CD14-positive monocyte (primary cell): ENCODE measurements around the gene GPC6. TPM values are rescaled to one million over a fixed set of nuclear protein-coding genes. Genes with fewer than 3 reads are reported as not detected.

Experiments used
- DNase-seq, 3 donors: peaks; one replicate each; pipeline ENCODE4 v3.0.0-alpha.2; 2011 to 2022
- H2AFZ ChIP-seq: 2 replicates; pipeline ENCODE4 v1.6.0; 2012; ENCODE audit warnings: mild to moderate bottlenecking, low read depth, low read length, inconsistent platforms; ENCODE audit not compliant: insufficient read depth, poor library complexity, severe bottlenecking
- H3K27ac ChIP-seq, 2 donors: 1 replicate in 1 of 2; 2 replicates in 1 of 2; pipeline ENCODE4 v1.5.1; 2012 to 2013; ENCODE audit warnings: low read length in 2 of 2, control low read depth in 1 of 2, inconsistent platforms in 1 of 2, low read depth in 1 of 2, mild to moderate bottlenecking in 1 of 2
- H3K27me3 ChIP-seq, 2 donors: one replicate each; pipeline versions ENCODE4 v1.6.0 to v1.6.1; 2011 to 2013; ENCODE audit warnings: low read length in 2 of 2; ENCODE audit not compliant: control insufficient read depth in 2 of 2, insufficient read depth in 2 of 2
- H3K36me3 ChIP-seq, 2 donors: replicated peaks in 1 of 2; 1 replicate in 1 of 2; 2 replicates in 1 of 2; pipeline versions ENCODE4 v1.5.1 to v1.6.1; 2012 to 2013; ENCODE audit warnings: low read length in 2 of 2, control low read depth in 1 of 2, inconsistent platforms in 1 of 2, mild to moderate bottlenecking in 1 of 2; ENCODE audit not compliant: insufficient read depth in 2 of 2, control insufficient read depth in 1 of 2
- H3K4me1 ChIP-seq, 2 donors: 1 replicate in 1 of 2; 2 replicates in 1 of 2; pipeline versions ENCODE4 v1.5.1 to v1.6.1; 2012 to 2013; ENCODE audit warnings: low read length in 2 of 2, control low read depth in 1 of 2, inconsistent platforms in 1 of 2, mild to moderate bottlenecking in 1 of 2, moderate library complexity in 1 of 2; ENCODE audit not compliant: insufficient read depth in 2 of 2, control insufficient read depth in 1 of 2
- H3K4me2 ChIP-seq: replicated peaks from 2 replicates; pipeline ENCODE3; 2012; ENCODE audit warnings: low read length, moderate library complexity, mild to moderate bottlenecking; ENCODE audit not compliant: poor library complexity, severe bottlenecking; ENCODE audit errors: extremely low read depth
- H3K4me3 ChIP-seq, 3 experiments: fragments of 200-600 bp in 1 of 3; sonication (generic) in 1 of 3; replicated peaks in 1 of 3; 1 replicate in 2 of 3; 2 replicates in 1 of 3; pipeline ENCODE4 v1.5.1; 2011 to 2013; ENCODE audit warnings: low read length in 3 of 3, mild to moderate bottlenecking in 3 of 3, control low read depth in 2 of 3, low read depth in 2 of 3, inconsistent platforms in 1 of 3, moderate library complexity in 1 of 3
- H3K79me2 ChIP-seq: 2 replicates; pipeline ENCODE4 v1.6.0; 2012; ENCODE audit warnings: mild to moderate bottlenecking, control low read depth, inconsistent platforms, low read length, moderate library complexity; ENCODE audit not compliant: insufficient read depth
- H3K9ac ChIP-seq: 2 replicates; pipeline ENCODE4 v1.6.0; 2017; ENCODE audit warnings: low read length, mild to moderate bottlenecking; ENCODE audit not compliant: insufficient read depth, poor library complexity, severe bottlenecking
- H3K9me3 ChIP-seq, 2 donors: replicated peaks in 1 of 2; 1 replicate in 1 of 2; 2 replicates in 1 of 2; pipeline versions ENCODE4 v1.5.1 to v1.6.1; 2012 to 2013; ENCODE audit warnings: low read length in 2 of 2, control low read depth in 1 of 2; ENCODE audit not compliant: control insufficient read depth in 1 of 2, insufficient read depth in 1 of 2
- H4K20me1 ChIP-seq: 2 replicates; pipeline ENCODE4 v1.6.0; 2012; ENCODE audit warnings: mild to moderate bottlenecking, low read length, control low read depth, moderate library complexity; ENCODE audit not compliant: insufficient read depth
- H3K27ac Mint-ChIP-seq, 7 donors: one replicate each; pipeline ENCODE4 v1.8.0; 2020; ENCODE audit warnings: mild to moderate bottlenecking in 7 of 7, mixed read lengths in 7 of 7, moderate library complexity in 6 of 7, inconsistent platforms in 2 of 7
- H3K27me3 Mint-ChIP-seq, 3 donors: one replicate each; pipeline ENCODE4 v1.8.0; 2021 to 2022; ENCODE audit warnings: low read depth in 3 of 3, mild to moderate bottlenecking in 3 of 3, mixed read lengths in 3 of 3, moderate library complexity in 3 of 3, inconsistent platforms in 1 of 3
- H3K36me3 Mint-ChIP-seq, 2 donors: one replicate each; pipeline ENCODE4 v1.8.0; 2020; ENCODE audit warnings: mixed read lengths in 2 of 2, inconsistent platforms in 1 of 2, mild to moderate bottlenecking in 1 of 2
- H3K4me1 Mint-ChIP-seq: one replicate; pipeline ENCODE4 v1.8.0; 2020; ENCODE audit warnings: mild to moderate bottlenecking, mixed read lengths
- H3K4me3 Mint-ChIP-seq, 2 donors: one replicate each; pipeline ENCODE4 v1.8.0; 2020; ENCODE audit warnings: mild to moderate bottlenecking in 2 of 2, mixed read lengths in 2 of 2, moderate library complexity in 1 of 2
- H3K9me3 Mint-ChIP-seq, 7 donors: one replicate each; pipeline ENCODE4 v1.8.0; 2020 to 2022; ENCODE audit warnings: mixed read lengths in 7 of 7, mild to moderate bottlenecking in 6 of 7, moderate library complexity in 6 of 7, inconsistent platforms in 2 of 7
- WGBS: methylation state at CpG from one replicate; pipeline ENCODE4 v1.1.5; 2013; ENCODE audit warnings: missing lambda C conversion rate; ENCODE audit not compliant: insufficient coverage; 5-methylcytosine and 5-hydroxymethylcytosine counted together
- intact Hi-C, 2 donors: fragments of 100-400 bp; cut with micrococcal nuclease; formaldehyde crosslinking; loops; one replicate each; pipeline versions ENCODE4 v1.15.0 to v1.15.1; 2023
- polyA plus RNA-seq, 3 donors: library from polyadenylated mRNA; depleted of rRNA in 1 of 3; unstranded in 2 of 3; stranded (reverse) in 1 of 3; fragments of 300-500 nt in 2 of 3; fragments of >200 nt in 1 of 3; fragmentation: Illumina TruSeq in 2 of 3; gene quantifications; 1 replicate in 2 of 3; 2 replicates in 1 of 3; pipeline ENCODE4 v1.2.3, GENCODE V29; 2012 to 2021
- TF ChIP-seq, protein P1 (sequence below): fragments of 200-600 bp; IDR thresholded peaks from one replicate; pipeline ENCODE4 v1.8.0; 2022; ENCODE audit warnings: antibody characterized with exemption, mild to moderate bottlenecking

GPC6 gene
- polyA plus RNA-seq, 3 donors = not detected

- no peaks in the 10 kb centered on the region for H3K36me3 ChIP-seq
- no peak overlapping the region for H3K27ac Mint-ChIP-seq
- DNase-seq = no peak
- H3K4me1 Mint-ChIP-seq = no peaks in the 10 kb centered on the region
- no peaks in the 10 kb centered on the region for H3K27me3 ChIP-seq
- H3K4me2 ChIP-seq = no peak overlapping the region
- intact Hi-C loops = no loop called here
- no peak overlapping the region for H3K27ac ChIP-seq
- whole genome bisulfite sequencing = 80% methylated on average over 1 of the region's 5 CpGs
- peaks cover 0 to 5% (median 0%) of the 10 kb centered on the region in 7 donors for H3K9me3 Mint-ChIP-seq
- no peaks in the 10 kb centered on the region for H3K36me3 Mint-ChIP-seq
- H3K9me3 ChIP-seq = no peaks in the 10 kb centered on the region
- H3K79me2 ChIP-seq = no peaks in the 10 kb centered on the region
- TF ChIP-seq, protein P1, sequence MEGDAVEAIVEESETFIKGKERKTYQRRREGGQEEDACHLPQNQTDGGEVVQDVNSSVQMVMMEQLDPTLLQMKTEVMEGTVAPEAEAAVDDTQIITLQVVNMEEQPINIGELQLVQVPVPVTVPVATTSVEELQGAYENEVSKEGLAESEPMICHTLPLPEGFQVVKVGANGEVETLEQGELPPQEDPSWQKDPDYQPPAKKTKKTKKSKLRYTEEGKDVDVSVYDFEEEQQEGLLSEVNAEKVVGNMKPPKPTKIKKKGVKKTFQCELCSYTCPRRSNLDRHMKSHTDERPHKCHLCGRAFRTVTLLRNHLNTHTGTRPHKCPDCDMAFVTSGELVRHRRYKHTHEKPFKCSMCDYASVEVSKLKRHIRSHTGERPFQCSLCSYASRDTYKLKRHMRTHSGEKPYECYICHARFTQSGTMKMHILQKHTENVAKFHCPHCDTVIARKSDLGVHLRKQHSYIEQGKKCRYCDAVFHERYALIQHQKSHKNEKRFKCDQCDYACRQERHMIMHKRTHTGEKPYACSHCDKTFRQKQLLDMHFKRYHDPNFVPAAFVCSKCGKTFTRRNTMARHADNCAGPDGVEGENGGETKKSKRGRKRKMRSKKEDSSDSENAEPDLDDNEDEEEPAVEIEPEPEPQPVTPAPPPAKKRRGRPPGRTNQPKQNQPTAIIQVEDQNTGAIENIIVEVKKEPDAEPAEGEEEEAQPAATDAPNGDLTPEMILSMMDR = no peak
- no peak overlapping the region for H2AFZ ChIP-seq
- no peak overlapping the region for H3K4me3 ChIP-seq
- H3K4me1 ChIP-seq = no peaks in the 10 kb centered on the region
- no peaks in the 10 kb centered on the region for H4K20me1 ChIP-seq
- peak overlapping the region in 1 of 2 donors; percentile 4 for H3K4me3 Mint-ChIP-seq
- peaks cover 3 to 8% (median 6%) of the 10 kb centered on the region in 3 donors for H3K27me3 Mint-ChIP-seq
- no peak overlapping the region for H3K9ac ChIP-seq
These were observed 1200.8 kb downstream of the GPC6 start for GRCh38 chr13:94427313-94427953.

DNA sequence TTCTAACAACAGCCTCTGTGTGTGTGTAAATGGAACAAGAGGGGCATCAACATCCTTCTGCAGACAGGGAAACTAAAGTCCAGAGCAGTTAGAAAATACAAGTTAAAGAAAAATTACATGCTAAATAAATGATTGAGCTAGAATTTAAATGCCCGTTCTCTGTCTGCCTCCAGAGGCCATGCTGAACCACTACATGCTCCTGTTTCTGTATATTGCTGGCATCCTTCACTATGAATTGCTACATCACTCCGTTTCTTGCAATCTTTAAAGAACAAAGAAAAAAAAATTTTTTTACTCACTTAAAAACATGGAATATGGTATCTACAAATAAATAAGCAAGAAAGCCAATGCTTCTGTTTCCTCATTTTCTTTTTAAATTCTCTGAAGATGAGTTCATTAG lies 1205.0 kb downstream of the GPC6 start:
- intact Hi-C loops = no loop called here

More for the DNA sequence above, 1205.0 kb downstream of the GPC6 start:
- no peaks in the 10 kb centered on the region for H3K36me3 ChIP-seq
- no peak overlapping the region for H3K4me3 Mint-ChIP-seq
- no peaks in the 10 kb centered on the region for H3K36me3 Mint-ChIP-seq
- no peaks in the 10 kb centered on the region for H3K27me3 ChIP-seq
- H3K4me1 Mint-ChIP-seq = peaks cover 6% of the 10 kb centered on the region
- H3K27ac ChIP-seq = no peak overlapping the region
- H3K27ac Mint-ChIP-seq = no peak overlapping the region
- H3K9ac ChIP-seq = no peak overlapping the region
- no peaks in the 10 kb centered on the region for H3K4me1 ChIP-seq
- WGBS = no CpG with 5 or more reads among the region's 2 CpGs
- H3K9me3 Mint-ChIP-seq = peaks cover 0 to 2% (median 0%) of the 10 kb centered on the region in 7 donors
- H3K4me3 ChIP-seq = no peak overlapping the region
- no peak overlapping the region for H3K4me2 ChIP-seq
- H2AFZ ChIP-seq = no peak overlapping the region
- H4K20me1 ChIP-seq = no peaks in the 10 kb centered on the region
- DNase-seq = no peak
- H3K9me3 ChIP-seq = no peaks in the 10 kb centered on the region
- H3K79me2 ChIP-seq = no peaks in the 10 kb centered on the region
- peaks cover 2 to 12% (median 5%) of the 10 kb centered on the region in 3 donors for H3K27me3 Mint-ChIP-seq
- TF ChIP-seq, protein P1 = no peak
